GM23338 (cell line): ENCODE measurements around the gene WDR45B. TPM values are rescaled to one million over a fixed set of nuclear protein-coding genes. Genes with fewer than 3 reads are reported as not detected.

ENCODE experiments used
- ATAC-seq: fragments of 200-7000 bp; cut with Tn5 transposase; 3 replicates; pipeline ENCODE4 v1.9.1; 2020
- DNase-seq: peaks from one replicate; pipeline ENCODE4 v3.0.0-alpha.2; 2015; ENCODE audit warnings: low spot score
- H2AFZ ChIP-seq: fragments of 200-600 bp; sonication (generic); 2 replicates; pipeline ENCODE4 v1.8.0; 2016; ENCODE audit warnings: antibody characterized with exemption, mild to moderate bottlenecking, moderate library complexity
- H3F3A ChIP-seq: fragments of 200-600 bp; sonication (generic); replicated peaks from 2 replicates; pipeline ENCODE4 v1.8.0; 2017; ENCODE audit warnings: antibody characterized with exemption, mixed run types, low read depth
- H3K27ac ChIP-seq: fragments of 200-600 bp; sonication (generic); 2 replicates; pipeline ENCODE4 v1.6.1; 2016; ENCODE audit warnings: low read depth
- H3K27me3 ChIP-seq: fragments of 200-600 bp; sonication (generic); 2 replicates; pipeline ENCODE4 v1.8.0; 2016; ENCODE audit warnings: mild to moderate bottlenecking, mixed run types, moderate library complexity; ENCODE audit not compliant: insufficient read depth
- H3K36me3 ChIP-seq: fragments of 200-600 bp; sonication (generic); 2 replicates; pipeline ENCODE4 v1.8.0; 2016; ENCODE audit warnings: mild to moderate bottlenecking; ENCODE audit not compliant: insufficient read depth
- H3K4me1 ChIP-seq: fragments of 200-600 bp; sonication (generic); 2 replicates; pipeline ENCODE4 v1.8.0; 2016; ENCODE audit warnings: mild to moderate bottlenecking, moderate library complexity; ENCODE audit not compliant: insufficient read depth
- H3K4me2 ChIP-seq: fragments of 200-600 bp; sonication (generic); 2 replicates; pipeline ENCODE4 v1.7.1; 2017; ENCODE audit warnings: mixed run types
- H3K4me3 ChIP-seq: fragments of 200-600 bp; sonication (generic); 2 replicates; pipeline ENCODE4 v1.6.1; 2016; ENCODE audit warnings: mixed run types
- H3K79me2 ChIP-seq: fragments of 200-600 bp; sonication (generic); replicated peaks from 2 replicates; pipeline ENCODE4 v1.8.0; 2017; ENCODE audit warnings: mild to moderate bottlenecking; ENCODE audit not compliant: insufficient read depth
- H3K9me2 ChIP-seq: fragments of 200-600 bp; sonication (generic); 2 replicates; pipeline ENCODE4 v1.8.0; 2017; ENCODE audit not compliant: insufficient read depth
- H4K20me1 ChIP-seq: fragments of 200-600 bp; sonication (generic); replicated peaks from 2 replicates; pipeline ENCODE4 v1.8.0; 2017; ENCODE audit warnings: mild to moderate bottlenecking; ENCODE audit not compliant: insufficient read depth
- H3K27ac Mint-ChIP-seq: 2 replicates; pipeline ENCODE4 v1.8.0; 2020; ENCODE audit warnings: inconsistent platforms, mild to moderate bottlenecking, moderate library complexity, mixed read lengths
- H3K27me3 Mint-ChIP-seq: 3 replicates; pipeline ENCODE4 v1.8.0; 2022; ENCODE audit warnings: low read depth, mild to moderate bottlenecking, moderate library complexity, mixed read lengths, inconsistent platforms; ENCODE audit not compliant: insufficient read depth, poor library complexity
- H3K36me3 Mint-ChIP-seq: 3 replicates; pipeline ENCODE4 v1.8.0; 2021; ENCODE audit warnings: low read depth, mild to moderate bottlenecking, inconsistent platforms, moderate library complexity, mixed read lengths
- H3K4me1 Mint-ChIP-seq: 3 replicates; pipeline ENCODE4 v1.8.0; 2020; ENCODE audit warnings: mild to moderate bottlenecking, inconsistent platforms, mixed read lengths
- H3K4me3 Mint-ChIP-seq: 3 replicates; pipeline ENCODE4 v1.8.0; 2021; ENCODE audit warnings: moderate library complexity, mild to moderate bottlenecking, inconsistent platforms, mixed read lengths
- H3K9me3 Mint-ChIP-seq: 3 replicates; pipeline ENCODE4 v1.8.0; 2020; ENCODE audit warnings: moderate library complexity, mild to moderate bottlenecking, inconsistent platforms, mixed read lengths
- CREB1 ChIP-seq: fragments of 250-450 bp; sonication (Bioruptor Pico); IDR thresholded peaks from 2 replicates; pipeline ENCODE4 v1.5.0; 2020; ENCODE audit warnings: low read depth, mild to moderate bottlenecking, moderate library complexity
- CTCF ChIP-seq, 2 experiments: fragments of 200-600 bp in 1 of 2; sonication (generic) in 1 of 2; conservative IDR thresholded peaks; 2 replicates each; pipeline versions ENCODE4 v1.5.1 to v1.6.1; 2016 to 2017; ENCODE audit warnings: antibody characterized with exemption in 2 of 2, low read depth in 2 of 2, mild to moderate bottlenecking in 2 of 2, moderate library complexity in 1 of 2
- ETS1 ChIP-seq: IDR thresholded peaks from 2 replicates; pipeline ENCODE4 v1.6.1; 2016; ENCODE audit warnings: antibody characterized with exemption
- EZH2 ChIP-seq: fragments of 200-600 bp; sonication (generic); IDR thresholded peaks from one replicate; pipeline ENCODE4 v1.8.0; 2017; ENCODE audit warnings: antibody characterized with exemption, mild to moderate bottlenecking, low read depth; ENCODE audit not compliant: unreplicated experiment
- EZH2phosphoT487 ChIP-seq: fragments of 200-600 bp; sonication (generic); IDR thresholded peaks from one replicate; pipeline ENCODE4 v1.8.1; 2018; ENCODE audit warnings: antibody characterized with exemption; ENCODE audit not compliant: unreplicated experiment
- JUNB ChIP-seq: IDR thresholded peaks from one replicate; pipeline ENCODE4 v1.6.1; 2016; ENCODE audit warnings: antibody characterized with exemption; ENCODE audit not compliant: unreplicated experiment
- NANOG ChIP-seq: IDR thresholded peaks from 2 replicates; pipeline ENCODE4 v1.6.1; 2016; ENCODE audit warnings: antibody characterized with exemption, borderline replicate concordance
- REST ChIP-seq: IDR thresholded peaks from one replicate; pipeline ENCODE4 v1.6.1; 2018; ENCODE audit warnings: antibody characterized with exemption; ENCODE audit not compliant: unreplicated experiment
- STAT1 ChIP-seq: IDR thresholded peaks from one replicate; pipeline ENCODE4 v1.6.1; 2016; ENCODE audit warnings: antibody characterized with exemption; ENCODE audit not compliant: unreplicated experiment
- ZNF331 ChIP-seq: fragments of 250-450 bp; sonication (Bioruptor Pico); IDR thresholded peaks from 2 replicates; pipeline ENCODE4 v1.5.0; 2020; ENCODE audit warnings: low read depth, mild to moderate bottlenecking, moderate library complexity
- ZNF462 ChIP-seq: fragments of 250-450 bp; sonication (Bioruptor Pico); IDR thresholded peaks from 2 replicates; pipeline ENCODE4 v1.5.0; 2020; ENCODE audit warnings: mild to moderate bottlenecking, moderate library complexity
- polyA plus RNA-seq: library from polyadenylated mRNA; unstranded; fragments of >200 nt; fragmentation: Nextera tagmentation; extraction: Ambion mirVana; gene quantifications from 2 replicates; pipeline ENCODE4 v1.2.1, GENCODE V29; 2016
- total RNA-seq: library from RNA; depleted of rRNA; stranded (reverse); fragments of >200 nt; shearing (Covaris generic); gene quantifications from 2 replicates; pipeline ENCODE4 v1.2.3, GENCODE V29; 2014

WDR45B gene
- total and polyA plus RNA-seq, 2 experiments from 2014 or later, result 69.4 to 96.4 TPM

- no peaks in the 10 kb centered on the region for H3K4me1 ChIP-seq
- no peak overlapping the region for H2AFZ ChIP-seq
- H3K27me3 ChIP-seq, result no peaks in the 10 kb centered on the region
- H3K9me2 ChIP-seq, result no peaks in the 10 kb centered on the region
- H3K36me3 ChIP-seq, result peaks cover 27% of the 10 kb centered on the region
- peaks cover 14% of the 10 kb centered on the region for H3K27me3 Mint-ChIP-seq
- no peak overlapping the region for H3K27ac Mint-ChIP-seq
- H3K4me1 Mint-ChIP-seq, result peaks cover 6% of the 10 kb centered on the region; the same call in 2 of the 3 replicates
- peaks cover 9% of the 10 kb centered on the region; the same call in 2 of the 3 replicates for H3K9me3 Mint-ChIP-seq
- H3F3A ChIP-seq, result peaks cover 9% of the 10 kb centered on the region; the same call in 1 of the 2 replicates
- H3K79me2 ChIP-seq, result no peaks in the 10 kb centered on the region; the same call in 1 of the 2 replicates
- no peaks in the 10 kb centered on the region; the same call in 1 of the 2 replicates for H4K20me1 ChIP-seq
- no peak overlapping the region for H3K4me3 Mint-ChIP-seq
- H3K36me3 Mint-ChIP-seq, result peaks cover 82% of the 10 kb centered on the region
- no peak overlapping the region for H3K4me2 ChIP-seq
- DNase-seq, result no peak
- H3K4me3 ChIP-seq, result no peak overlapping the region
- no peak for ATAC-seq
- no peak for TF ChIP-seq CTCF (conservative IDR thresholded peaks at IDR 0.05; ENCODE audit: low read depth in 2 of 2)
- no peak for TF ChIP-seq EZH2
- no peak for TF ChIP-seq ETS1
- TF ChIP-seq EZH2phosphoT487, result no peak
- TF ChIP-seq ZNF331 (CRISPR knock-in tag), result no peak
- no peak for TF ChIP-seq ZNF462 (CRISPR knock-in tag)
- TF ChIP-seq STAT1, result no peak
- TF ChIP-seq REST, result no peak
- no peak for TF ChIP-seq JUNB
- no peak for TF ChIP-seq NANOG
- TF ChIP-seq CREB1 (CRISPR knock-in tag), result no peak
- no peak overlapping the region for H3K27ac ChIP-seq
Observed at GRCh38 chr17:82603981-82604448, 44.2 kb downstream of the WDR45B start.
